ENCODE results near the gene VRK1.

Gene VRK1

GRCh38 chr14:96804895-96805294, 7.7 kb downstream of the VRK1 start:
- TF ChIP-seq EZH2phosphoT487 (conservative IDR thresholded peaks at IDR 0.05; ENCODE audit: low read length) (no peak), CTCF (IDR thresholded peaks at IDR 0.05; ENCODE audit: insufficient read depth, low read length, poor library complexity, severe bottlenecking) (no peak)
- H3K36me3 ChIP-seq (ENCODE audit: low read length) = no peaks in the 10 kb centered on the region
- H3K9me3 ChIP-seq (ENCODE audit: insufficient read depth, low read length) = no peaks in the 10 kb centered on the region
- no peak overlapping the region for H3K27ac ChIP-seq (ENCODE audit: low read depth, low read length)
- H3K27me3 ChIP-seq (ENCODE audit: low read length) = no peaks in the 10 kb centered on the region
- H3K9ac ChIP-seq (ENCODE audit: low read length) = no peak overlapping the region
- no peak overlapping the region for H3K4me3 ChIP-seq (ENCODE audit: insufficient read depth, low read length, poor library complexity, severe bottlenecking)
- no peak overlapping the region for H3K4me2 ChIP-seq (ENCODE audit: low read depth, low read length, poor library complexity, severe bottlenecking)
- no peaks in the 10 kb centered on the region for H3F3A ChIP-seq (ENCODE audit: insufficient read depth)
- no peaks in the 10 kb centered on the region for H3K9me2 ChIP-seq (replicated peaks; ENCODE audit: insufficient read depth, low read length)
- H3K79me2 ChIP-seq (ENCODE audit: insufficient read depth, low read length) = peaks cover 100% of the 10 kb centered on the region
- no peak overlapping the region for H2AFZ ChIP-seq (ENCODE audit: low read depth, low read length, severe bottlenecking)
- peaks cover 58% of the 10 kb centered on the region for H4K20me1 ChIP-seq (ENCODE audit: low read depth, low read length)

- no peaks in the 10 kb centered on the region for H3K9me3 ChIP-seq (ENCODE audit: insufficient read depth, low read length)
- H3K27ac ChIP-seq (ENCODE audit: low read depth, low read length) = no peak overlapping the region
- H3K4me3 ChIP-seq (ENCODE audit: insufficient read depth, low read length, poor library complexity, severe bottlenecking) = no peak overlapping the region
- no peak overlapping the region for H3K4me2 ChIP-seq (ENCODE audit: low read depth, low read length, poor library complexity, severe bottlenecking)
- no peak overlapping the region for H3K9ac ChIP-seq (ENCODE audit: low read length)
- H3K9me2 ChIP-seq (replicated peaks; ENCODE audit: insufficient read depth, low read length) = no peaks in the 10 kb centered on the region
- no peak for TF ChIP-seq EZH2phosphoT487 (conservative IDR thresholded peaks at IDR 0.05; ENCODE audit: low read length)
- TF ChIP-seq CTCF (IDR thresholded peaks at IDR 0.05; ENCODE audit: insufficient read depth, low read length, poor library complexity, severe bottlenecking) = no peak
- no peaks in the 10 kb centered on the region for H3K27me3 ChIP-seq (ENCODE audit: low read length)
- no peak overlapping the region for H2AFZ ChIP-seq (ENCODE audit: low read depth, low read length, severe bottlenecking)
- no peaks in the 10 kb centered on the region for H3K36me3 ChIP-seq (ENCODE audit: low read length)
- no peaks in the 10 kb centered on the region for H3F3A ChIP-seq (ENCODE audit: insufficient read depth)
- peaks cover 56% of the 10 kb centered on the region for H4K20me1 ChIP-seq (ENCODE audit: low read depth, low read length)
- H3K79me2 ChIP-seq (ENCODE audit: insufficient read depth, low read length) = peaks cover 100% of the 10 kb centered on the region
These were observed 8.8 kb downstream of the VRK1 start for GRCh38 chr14:96805956-96806355.

GRCh38 chr14:96806836-96807235, 9.7 kb downstream of the VRK1 start:
- Histone ChIP-seq H3K36me3 (ENCODE audit: low read length) (no peaks in the 10 kb centered on the region), H3K9ac (ENCODE audit: low read length) (no peak overlapping the region), H3F3A (ENCODE audit: insufficient read depth) (no peaks in the 10 kb centered on the region), H3K27ac (ENCODE audit: low read depth, low read length) (no peak overlapping the region), H3K9me3 (ENCODE audit: insufficient read depth, low read length) (no peaks in the 10 kb centered on the region), H2AFZ (ENCODE audit: low read depth, low read length, severe bottlenecking) (no peak overlapping the region), H3K4me2 (ENCODE audit: low read depth, low read length, poor library complexity, severe bottlenecking) (no peak overlapping the region), H3K79me2 (ENCODE audit: insufficient read depth, low read length) (peaks cover 100% of the 10 kb centered on the region), H3K9me2 (replicated peaks; ENCODE audit: insufficient read depth, low read length) (no peaks in the 10 kb centered on the region), H3K27me3 (ENCODE audit: low read length) (no peaks in the 10 kb centered on the region), H4K20me1 (ENCODE audit: low read depth, low read length) (peaks cover 51% of the 10 kb centered on the region), H3K4me3 (ENCODE audit: insufficient read depth, low read length, poor library complexity, severe bottlenecking) (no peak overlapping the region)
- TF ChIP-seq CTCF (IDR thresholded peaks at IDR 0.05; ENCODE audit: insufficient read depth, low read length, poor library complexity, severe bottlenecking) (no peak), EZH2phosphoT487 (conservative IDR thresholded peaks at IDR 0.05; ENCODE audit: low read length) (no peak)
